SK-N-SH (cell line): ENCODE data around the gene FAM135A. TPM values are rescaled to one million over a fixed set of nuclear protein-coding genes. Genes with fewer than 3 reads are reported as not detected.
"Not testable (repeated sequence)": the region's sequence is repeated elsewhere in the genome, so short reads cannot be mapped to it uniquely, and the experiment has no call there.

Source experiments
- CTCF ChIA-PET: fragments of 300-600, 350-600 bp; formaldehyde crosslinking; extraction: SDS; loops from one replicate; lab custom pipeline; 2021; lab: Yijun Ruan, JAX
- POLR2A ChIA-PET: fragments of 350-600 bp; sonication (Branson Sonifier 250); formaldehyde crosslinking; extraction: SDS; loops from one replicate; lab custom pipeline; 2020; ENCODE audit warnings: antibody characterized with exemption, inconsistent platforms; lab: Yijun Ruan, JAX
- DNase-seq: peaks from one replicate; pipeline ENCODE4 v3.0.0; 2012
- H2AFZ ChIP-seq: fragments of 200-600 bp; sonication (generic); 2 replicates; pipeline ENCODE4 v1.8.1; 2016; ENCODE audit warnings: antibody characterized with exemption, mild to moderate bottlenecking, low read depth
- H3F3A ChIP-seq: fragments of 200-600 bp; sonication (generic); replicated peaks from 2 replicates; pipeline ENCODE3; 2016; ENCODE audit warnings: antibody characterized with exemption, mild to moderate bottlenecking; ENCODE audit not compliant: insufficient read depth
- H3K27ac ChIP-seq, 2 experiments: fragments of 200-500 bp in 1 of 2; fragments of 200-600 bp in 1 of 2; sonication (Bioruptor generic) in 1 of 2; sonication (generic), shearing (Covaris generic) in 1 of 2; 2 replicates each; pipeline versions ENCODE4 v1.5.1 to v1.6.1; 2014 to 2016; ENCODE audit warnings: low read depth in 2 of 2, inconsistent platforms in 1 of 2, low read length in 1 of 2, mild to moderate bottlenecking in 1 of 2, mixed read lengths in 1 of 2
- H3K27me3 ChIP-seq: fragments of 200-600 bp; sonication (generic), shearing (Covaris generic); 2 replicates; pipeline ENCODE4 v1.6.1; 2016; ENCODE audit warnings: mixed run types; ENCODE audit not compliant: insufficient read depth
- H3K36me3 ChIP-seq, 2 experiments: fragments of 200-500 bp in 1 of 2; fragments of 200-600 bp in 1 of 2; sonication (Bioruptor generic) in 1 of 2; sonication (generic) in 1 of 2; replicated peaks in 1 of 2; 2 replicates each; pipeline versions ENCODE3 to v1.5.1; 2014 to 2016; ENCODE audit warnings: low read length in 1 of 2, mild to moderate bottlenecking in 1 of 2; ENCODE audit not compliant: insufficient read depth in 2 of 2, control insufficient read depth in 1 of 2
- H3K4me1 ChIP-seq, 2 experiments: fragments of 200-500 bp in 1 of 2; fragments of 200-600 bp in 1 of 2; sonication (Bioruptor generic) in 1 of 2; sonication (generic), shearing (Covaris generic) in 1 of 2; 2 replicates each; pipeline versions ENCODE4 v1.5.1 to v1.6.1; 2014 to 2016; ENCODE audit warnings: low read depth in 1 of 2, low read length in 1 of 2, mixed run types in 1 of 2; ENCODE audit not compliant: insufficient read depth in 2 of 2, control insufficient read depth in 1 of 2
- H3K4me2 ChIP-seq: fragments of 200-600 bp; sonication (generic), shearing (Covaris generic); 2 replicates; pipeline ENCODE4 v1.6.1; 2017; ENCODE audit warnings: mixed run types
- H3K4me3 ChIP-seq, 2 experiments: fragments of 200-500 bp in 1 of 2; fragments of 200-600 bp in 1 of 2; sonication (Bioruptor generic) in 1 of 2; sonication (generic), shearing (Covaris generic) in 1 of 2; 2 replicates each; pipeline versions ENCODE4 v1.5.1 to v1.8.1; 2014 to 2016; ENCODE audit warnings: low read depth in 2 of 2, inconsistent platforms in 1 of 2, low read length in 1 of 2, mild to moderate bottlenecking in 1 of 2, mixed read lengths in 1 of 2, moderate library complexity in 1 of 2
- H3K79me2 ChIP-seq: fragments of 200-600 bp; sonication (generic); 2 replicates; pipeline ENCODE4 v1.8.1; 2017; ENCODE audit warnings: mild to moderate bottlenecking; ENCODE audit not compliant: insufficient read depth
- H3K9ac ChIP-seq: fragments of 200-600 bp; sonication (generic); 2 replicates; pipeline ENCODE4 v1.6.1; 2017; ENCODE audit warnings: mixed run types
- H3K9me2 ChIP-seq: fragments of 200-600 bp; sonication (generic); 2 replicates; pipeline ENCODE4 v1.6.1; 2017; ENCODE audit warnings: mixed run types
- H3K9me3 ChIP-seq: fragments of 200-600 bp; sonication (generic); 2 replicates; pipeline ENCODE4 v1.6.1; 2017; ENCODE audit warnings: mixed run types, mild to moderate bottlenecking, moderate library complexity
- H4K20me1 ChIP-seq: fragments of 200-600 bp; sonication (generic); 2 replicates; pipeline ENCODE4 v1.6.1; 2017; ENCODE audit warnings: mild to moderate bottlenecking, mixed run types; ENCODE audit not compliant: insufficient read depth
- CHD2 ChIP-seq: fragments of 150-350 bp; IDR thresholded peaks from 2 replicates; pipeline ENCODE4 v1.6.1; 2018; ENCODE audit warnings: low read length; ENCODE audit not compliant: partially characterized antibody
- FOXJ3 ChIP-seq: sonication (generic); formaldehyde crosslinking; IDR thresholded peaks from 2 replicates; pipeline ENCODE4 v1.5.1; 2020; ENCODE audit warnings: mild to moderate bottlenecking, missing genetic modification reagents
- IRF3 ChIP-seq: fragments of 150-350 bp; IDR thresholded peaks from 2 replicates; pipeline ENCODE4 v1.6.1; 2016; ENCODE audit warnings: mild to moderate bottlenecking, low read depth, low read length
- JUND ChIP-seq: IDR thresholded peaks from 2 replicates; pipeline ENCODE4 v1.4.0; 2012
- NRF1 ChIP-seq: IDR thresholded peaks from 2 replicates; pipeline ENCODE4 v1.6.1; 2012; ENCODE audit warnings: low read depth, mild to moderate bottlenecking, low read length
- PBX3 ChIP-seq: IDR thresholded peaks from 2 replicates; pipeline ENCODE4; 2012
- POLR2AphosphoS5 ChIP-seq: IDR thresholded peaks from 2 replicates; pipeline ENCODE4 v1.6.1; 2012; ENCODE audit warnings: low read depth, low read length
- RXRA ChIP-seq: IDR thresholded peaks from 2 replicates; pipeline ENCODE4 v1.4.0; 2012; ENCODE audit warnings: low read depth, mild to moderate bottlenecking, borderline replicate concordance
- TCF12 ChIP-seq: IDR thresholded peaks from 2 replicates; pipeline ENCODE4 v1.4.0; 2012
- USF1 ChIP-seq: IDR thresholded peaks from 2 replicates; pipeline ENCODE4 v1.4.0; 2012; ENCODE audit warnings: low read depth, borderline replicate concordance
- USF2 ChIP-seq: fragments of 150-350 bp; IDR thresholded peaks from 2 replicates; pipeline ENCODE4 v1.6.1; 2017; ENCODE audit warnings: antibody characterized with exemption, low read length, low read depth, borderline replicate concordance
- WGBS: methylation state at CpG from one replicate; pipeline ENCODE4 v1.1.6; 2017; ENCODE audit warnings: low lambda C conversion rate; 5-methylcytosine and 5-hydroxymethylcytosine counted together
- polyA plus RNA-seq, 3 experiments: library from polyadenylated mRNA; depleted of rRNA; stranded (reverse); fragments of >200 nt; gene quantifications; 2 replicates each; pipeline ENCODE4 v1.2.3, GENCODE V29; 2012

FAM135A gene
- polyA plus RNA-seq, 1 of the 3 experiments (the other 2 are of a cell fraction) = 2.6 TPM

GRCh38 chr6:70489364-70489763 is 76.1 kb downstream of the FAM135A start (continued):
- no peak for TF ChIP-seq PBX3
- TF ChIP-seq NRF1 = no peak

GRCh38 chr6:70494833-70495232 is 81.5 kb downstream of the FAM135A start:
- Histone ChIP-seq H3K9me3 (no peaks in the 10 kb centered on the region), H3K4me3 (no peak overlapping the region), H2AFZ (no peak overlapping the region), H3K4me2 (no peak overlapping the region), H3K27me3 (no peaks in the 10 kb centered on the region), H3K9me2 (no peaks in the 10 kb centered on the region), H3K36me3 (no peaks in the 10 kb centered on the region), H3K4me1 (no peaks in the 10 kb centered on the region), H4K20me1 (no peaks in the 10 kb centered on the region), H3K9ac (no peak overlapping the region), H3F3A (peaks cover 4% of the 10 kb centered on the region), H3K27ac (no peak overlapping the region), H3K79me2 (no peaks in the 10 kb centered on the region)
- WGBS = 98% methylated on average over 1 of the region's 1 CpG
- TF ChIP-seq JUND (no peak), USF2 (no peak)
- POLR2A ChIA-PET = no interaction called here
- no peak for DNase-seq
- CTCF ChIA-PET = no interaction called here

GRCh38 chr6:70495790-70496189 is 82.5 kb downstream of the FAM135A start:
- H3K4me3 ChIP-seq, H3K4me2 ChIP-seq, H4K20me1 ChIP-seq, H3K79me2 ChIP-seq, POLR2A ChIA-PET, H3K9ac ChIP-seq, H3K4me1 ChIP-seq, CTCF ChIA-PET, H3F3A ChIP-seq, H3K27me3 ChIP-seq, H3K9me3 ChIP-seq, H3K36me3 ChIP-seq, DNase-seq, H3K27ac ChIP-seq, H3K9me2 ChIP-seq, H2AFZ ChIP-seq: not testable (repeated sequence)
- 92% methylated on average over 3 of the region's 3 CpGs for WGBS

GRCh38 chr6:70502484-70502883 is 89.2 kb downstream of the FAM135A start:
- no peak overlapping the region for H3K27ac ChIP-seq
- WGBS = 95% methylated on average over 3 of the region's 3 CpGs
- no peaks in the 10 kb centered on the region for H3K27me3 ChIP-seq
- CTCF ChIA-PET = no interaction called here
- no peaks in the 10 kb centered on the region for H4K20me1 ChIP-seq
- H3K9ac ChIP-seq = no peak overlapping the region
- DNase-seq = no peak
- H3K9me2 ChIP-seq = no peaks in the 10 kb centered on the region
- H3K9me3 ChIP-seq = peaks cover 8% of the 10 kb centered on the region
- H3K4me3 ChIP-seq = no peak overlapping the region
- H3K79me2 ChIP-seq = no peaks in the 10 kb centered on the region
- TF ChIP-seq IRF3 (no peak), USF1 (no peak), CHD2 (no peak), POLR2AphosphoS5 (no peak), RXRA (no peak), FOXJ3 (CRISPR knock-in tag) (no peak), TCF12 (no peak), NRF1 (no peak)
- no peak overlapping the region for H2AFZ ChIP-seq
- H3F3A ChIP-seq = no peaks in the 10 kb centered on the region
- H3K4me1 ChIP-seq = no peaks in the 10 kb centered on the region
- peaks cover 25 to 34% of the 10 kb centered on the region in 2 experiments for H3K36me3 ChIP-seq
- POLR2A ChIA-PET = no interaction called here
- no peak overlapping the region for H3K4me2 ChIP-seq
